ENCODE data around the gene ARMH3.

Gene ARMH3

DNA sequence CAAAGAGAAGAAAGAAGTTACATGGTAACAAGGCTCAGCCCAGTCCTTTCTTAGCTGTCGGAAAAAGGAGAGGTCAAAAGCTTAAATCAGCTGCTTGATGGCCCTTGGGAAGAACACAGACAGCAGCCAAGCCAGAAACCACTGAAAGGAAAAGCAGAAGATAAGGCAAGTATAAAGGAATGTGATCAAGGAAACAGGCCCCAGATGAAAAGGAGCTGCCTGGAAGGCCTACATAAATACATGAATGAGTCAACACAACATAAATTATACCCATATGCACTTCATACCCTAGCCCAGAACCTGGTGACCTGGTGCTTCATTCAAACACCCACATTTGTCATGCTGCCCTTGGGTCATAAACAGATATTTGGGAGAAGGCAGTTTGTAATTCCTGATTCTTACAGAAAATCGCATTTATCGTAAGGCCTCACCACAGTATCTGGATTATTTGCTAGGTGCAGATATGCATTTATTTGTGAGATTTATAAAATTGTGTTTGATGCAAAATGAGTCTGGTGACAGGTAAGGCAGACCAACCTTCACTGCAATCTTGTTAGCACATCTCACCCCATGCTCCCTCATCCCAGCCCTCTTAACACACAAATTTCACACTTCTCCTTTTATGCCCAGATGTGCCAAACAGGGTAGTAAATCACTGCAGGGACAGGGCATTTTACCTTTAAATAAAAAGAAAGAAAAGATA, 117.5 kb downstream of the ARMH3 start:
- peak in 1 of 2 experiments; percentile 4 for DNase-seq

DNA sequence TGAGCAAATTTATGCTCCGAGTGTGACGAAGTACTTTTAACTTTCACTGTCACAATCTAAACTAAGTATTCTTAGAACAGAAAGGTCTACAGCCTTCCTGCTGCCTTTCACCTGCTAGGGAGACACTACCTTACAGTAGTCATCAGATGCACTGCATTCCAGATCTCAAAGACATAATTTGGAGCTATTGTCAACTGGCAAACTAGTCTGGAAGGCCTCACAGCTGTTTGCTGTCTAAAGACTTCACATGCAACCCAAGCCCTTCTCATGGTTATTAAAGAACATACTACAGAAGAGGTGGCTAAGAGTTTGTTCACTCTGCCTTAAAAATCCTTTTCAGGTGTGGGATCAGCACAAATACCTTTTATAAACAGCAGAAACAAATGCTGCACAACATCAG, 120.5 kb downstream of the ARMH3 start:
- DNase-seq: no peak

DNA sequence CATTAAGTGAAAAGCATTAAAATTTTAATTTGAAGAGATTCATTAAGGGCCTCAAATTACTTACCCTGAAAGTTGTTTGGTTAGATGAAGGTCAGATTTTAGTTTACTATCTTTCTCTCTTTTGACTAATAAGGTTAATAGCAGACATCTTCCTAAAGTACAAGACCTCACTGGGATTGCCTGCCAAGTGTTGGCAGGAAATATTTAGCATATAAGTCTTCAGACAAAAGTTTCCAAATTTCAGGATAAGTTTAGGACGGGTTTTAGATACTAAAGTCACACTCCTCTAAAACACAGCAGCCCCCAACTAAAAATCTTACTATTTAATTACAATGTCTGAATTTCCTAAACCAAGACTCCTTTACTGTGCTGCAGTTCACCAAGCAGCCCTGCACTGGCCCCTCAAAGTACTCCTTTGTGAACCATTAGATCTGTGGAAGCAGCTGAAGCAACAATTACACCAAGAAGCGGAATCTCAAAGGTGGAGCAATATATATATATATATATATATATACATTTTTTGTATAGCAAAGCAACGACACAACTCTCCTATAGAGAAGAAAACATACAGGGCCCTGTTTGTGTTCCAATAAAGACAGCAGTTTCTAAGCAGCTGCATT, 121.2 kb downstream of the ARMH3 start:
- no peak for DNase-seq

DNA sequence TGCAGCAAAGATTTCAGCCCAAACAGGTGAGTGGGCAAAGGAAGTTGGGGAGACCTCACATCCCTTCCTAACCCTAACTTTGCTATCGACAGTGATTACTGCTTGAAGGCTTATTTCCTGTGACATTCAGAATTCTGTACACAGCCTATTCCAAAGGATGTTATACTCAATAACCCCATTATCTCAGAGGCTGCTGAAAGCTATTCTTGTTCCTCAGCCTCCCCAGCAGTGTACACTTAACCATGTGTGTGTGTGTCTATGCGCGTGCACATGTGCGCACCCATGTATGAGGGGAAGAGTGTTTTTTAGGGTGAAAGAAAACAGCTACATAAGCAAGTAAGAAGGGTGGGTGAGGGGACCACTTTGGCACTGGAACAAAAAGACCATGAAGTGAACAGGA, 122.0 kb downstream of the ARMH3 start:
- no peak for DNase-seq

DNA sequence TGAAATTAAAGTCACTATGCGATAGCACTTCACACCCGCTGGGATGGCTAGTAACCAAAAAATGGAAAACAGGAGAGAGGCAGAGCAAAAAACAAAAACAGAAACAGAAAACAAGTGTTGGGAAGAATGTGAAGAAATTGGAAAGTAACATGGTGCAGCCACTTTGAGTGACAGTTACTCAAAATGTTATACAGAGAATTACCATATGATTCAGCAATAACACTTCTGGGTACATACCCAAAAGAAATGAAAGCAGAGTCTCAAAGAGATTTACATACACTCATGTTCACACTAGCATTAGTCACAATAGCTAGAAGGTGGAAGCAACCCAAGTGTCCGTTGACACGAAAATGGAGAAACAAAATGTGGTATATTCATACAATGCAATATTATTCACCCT, 123.8 kb downstream of the ARMH3 start:
- DNase-seq: no peak

DNA sequence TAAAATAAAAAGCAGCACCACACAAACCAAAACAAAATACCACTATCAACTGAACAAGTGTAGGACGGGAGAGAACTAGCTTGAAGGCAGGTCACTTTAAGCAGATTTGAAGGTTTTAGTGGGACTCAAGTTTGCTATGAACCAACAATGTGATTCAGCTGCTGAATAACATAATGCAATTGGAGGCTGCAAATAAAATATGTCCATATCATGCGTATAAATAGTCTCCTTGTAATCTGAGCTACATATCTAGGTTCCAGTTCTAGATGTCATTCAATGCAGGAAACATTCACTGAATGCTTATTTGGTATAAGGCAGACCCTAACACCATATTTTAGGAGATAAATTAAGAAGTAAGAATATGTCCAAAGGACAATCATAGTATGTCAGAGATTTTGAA, 130.9 kb downstream of the ARMH3 start:
- no peak for DNase-seq

DNA sequence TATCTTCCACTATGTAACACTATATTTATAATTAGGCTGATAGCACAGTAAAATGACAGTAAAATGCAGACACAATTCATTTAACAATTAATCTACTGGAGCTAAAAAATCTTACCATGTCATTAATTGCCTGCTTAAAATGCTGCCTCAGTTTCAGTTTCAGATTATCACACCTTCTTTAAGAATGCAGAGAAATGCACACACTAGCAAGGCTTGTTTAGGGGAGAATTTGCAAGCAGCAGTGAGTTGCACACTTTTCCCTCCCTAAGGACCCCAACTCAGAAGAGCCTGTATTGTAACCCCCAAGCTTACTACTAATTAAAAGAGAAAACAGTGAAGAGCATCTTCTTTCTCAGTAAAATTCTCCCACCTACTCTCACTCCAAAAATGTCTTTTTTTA, 132.7 kb downstream of the ARMH3 start:
- no peak for DNase-seq

DNA sequence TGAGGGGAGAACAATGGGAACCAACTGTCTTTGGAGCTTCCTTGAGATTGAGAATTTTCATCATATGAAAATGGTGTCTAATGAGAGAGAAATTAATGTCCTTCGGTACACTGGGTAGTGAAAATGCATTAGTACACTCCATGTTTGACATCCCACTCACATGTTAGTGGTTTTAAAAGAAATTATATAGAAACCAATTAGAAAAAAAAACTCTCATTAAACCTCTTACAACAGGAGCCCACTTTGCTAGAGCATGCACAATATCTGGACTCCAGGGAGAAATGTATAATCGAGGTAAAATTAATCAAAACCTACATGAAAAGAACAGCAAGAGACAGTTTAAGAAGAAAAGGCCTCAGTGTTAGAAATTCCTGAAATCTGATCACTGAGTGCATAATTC, 133.1 kb downstream of the ARMH3 start:
- no peak for DNase-seq

DNA sequence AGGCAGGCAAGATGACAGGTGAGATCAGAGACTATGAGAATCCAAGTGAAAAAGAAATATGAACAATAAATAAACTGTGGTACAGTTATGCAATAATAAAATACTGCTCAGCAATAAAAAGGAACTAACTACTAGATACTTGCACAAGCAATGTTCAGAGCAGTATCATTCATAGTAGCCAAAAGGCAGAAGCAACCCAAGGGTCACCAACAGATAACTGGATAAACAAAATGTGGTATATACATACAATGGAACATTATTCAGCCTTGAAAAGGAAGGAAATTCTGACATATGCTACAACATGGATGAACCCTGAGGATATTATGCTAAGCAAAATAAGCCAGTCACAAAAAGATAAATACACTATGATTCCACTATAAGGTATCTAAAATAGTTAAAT, 135.4 kb downstream of the ARMH3 start:
- no peak for DNase-seq

DNA sequence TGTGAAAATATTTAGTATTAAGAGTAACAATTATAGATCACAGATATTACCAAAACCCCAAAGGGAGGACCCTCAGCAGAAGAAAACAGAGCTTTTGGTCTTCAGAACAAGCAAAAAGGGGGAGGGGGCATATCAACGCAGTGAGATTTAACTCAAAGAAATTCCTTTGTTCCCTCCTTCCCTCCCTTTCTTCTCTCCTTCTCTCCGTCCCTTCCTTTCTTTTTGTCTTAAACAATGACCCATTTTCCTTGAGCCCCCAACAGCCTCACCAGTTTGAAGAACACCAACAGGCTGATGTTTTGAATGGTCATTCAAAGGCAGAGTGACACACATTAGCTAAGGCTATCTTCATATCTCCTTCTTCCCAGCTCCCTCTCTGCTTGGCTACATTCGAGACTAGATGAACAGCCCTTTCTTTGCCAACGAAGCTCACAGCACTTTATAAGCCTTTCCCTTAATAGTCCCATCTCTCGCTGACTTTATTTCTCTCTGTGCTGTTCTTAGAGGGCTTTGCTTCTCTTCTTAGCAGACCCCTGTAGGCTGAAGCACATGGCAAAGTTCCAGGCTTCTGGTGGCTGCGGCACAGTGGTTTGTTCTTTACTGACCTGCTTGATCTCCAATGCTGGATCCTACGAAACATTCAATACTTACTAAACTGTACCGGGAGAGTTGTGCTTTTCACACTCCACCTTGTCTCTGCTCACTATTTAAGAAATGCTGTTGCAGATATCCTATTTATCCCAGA, 136.8 kb downstream of the ARMH3 start:
- DNase-seq: no peak

DNA sequence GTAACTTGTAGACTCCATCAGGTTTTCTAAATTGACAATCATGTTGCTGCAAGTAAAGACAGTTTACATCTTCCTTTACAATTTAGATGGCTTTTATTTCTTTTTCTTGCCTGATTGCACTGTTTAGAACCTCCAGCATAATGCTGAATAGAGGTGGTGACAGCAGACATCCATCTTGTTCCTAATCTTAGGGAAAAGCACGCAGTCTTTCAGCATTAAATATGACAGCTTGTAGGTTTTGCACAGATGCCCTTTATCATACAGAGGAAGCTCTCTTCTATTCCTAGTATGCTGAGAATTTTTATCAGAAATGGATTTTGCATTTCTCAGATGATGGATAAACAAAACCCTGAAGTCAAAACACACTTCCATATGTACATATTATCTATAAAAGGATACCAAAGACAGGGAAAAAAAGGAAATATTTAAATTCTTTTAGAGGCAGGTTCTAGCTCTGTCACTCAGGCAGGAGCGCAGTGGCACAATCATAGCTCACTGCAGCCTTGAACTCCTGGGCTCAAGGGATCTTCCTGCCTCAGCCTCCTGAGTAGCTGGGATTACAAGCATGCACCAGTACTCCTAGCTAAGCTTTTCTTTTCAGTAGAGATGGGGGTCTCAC, 143.3 kb downstream of the ARMH3 start:
- DNase-seq: no peak

DNA sequence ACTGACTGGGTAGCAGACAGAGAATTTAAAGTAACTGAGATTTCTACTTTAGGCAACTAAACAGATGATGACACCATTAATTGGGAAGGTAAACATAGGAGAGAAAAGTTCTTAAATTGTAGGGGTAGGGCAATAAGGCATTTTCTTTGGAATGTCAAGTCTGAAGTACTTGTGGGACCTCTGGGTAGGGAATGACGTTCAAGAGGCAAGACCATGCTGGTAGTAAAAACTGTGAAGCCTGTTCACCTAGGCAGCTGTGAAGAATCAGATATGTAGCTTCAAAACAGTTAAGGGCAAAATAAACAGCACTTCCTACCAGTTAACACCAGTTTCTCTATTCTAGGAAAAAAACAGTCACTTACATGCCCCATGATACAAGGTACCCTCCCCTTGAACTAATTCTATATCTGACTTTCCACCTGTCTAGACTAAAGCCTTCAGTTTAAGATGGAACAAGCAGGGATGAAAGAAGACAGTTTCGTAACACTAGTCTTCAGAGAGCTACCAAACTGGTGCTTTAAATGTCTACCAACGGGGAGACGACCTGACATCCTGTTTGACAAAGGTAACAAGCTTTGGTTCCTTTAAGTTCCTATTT, 149.3 kb downstream of the ARMH3 start:
- DNase-seq: no peak

DNA sequence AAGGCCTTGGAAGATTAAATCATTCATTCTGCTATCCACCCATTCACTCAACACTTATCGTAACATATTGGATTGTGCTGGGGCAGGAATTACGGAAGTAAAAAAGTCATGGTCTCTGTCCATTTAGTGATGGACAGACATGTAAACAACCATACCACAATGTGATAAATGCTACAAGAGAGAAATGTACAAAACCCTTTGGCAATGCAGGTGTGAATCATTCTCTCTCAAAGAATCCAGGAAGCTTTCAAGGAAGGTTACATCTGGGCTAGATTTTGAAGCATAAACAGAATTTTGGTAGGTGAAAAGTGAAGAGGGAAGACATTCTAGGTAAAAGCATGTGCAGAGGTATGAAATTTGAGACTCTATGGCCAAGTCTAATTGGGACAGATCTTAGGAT, 150.7 kb downstream of the ARMH3 start:
- no peak for DNase-seq

DNA sequence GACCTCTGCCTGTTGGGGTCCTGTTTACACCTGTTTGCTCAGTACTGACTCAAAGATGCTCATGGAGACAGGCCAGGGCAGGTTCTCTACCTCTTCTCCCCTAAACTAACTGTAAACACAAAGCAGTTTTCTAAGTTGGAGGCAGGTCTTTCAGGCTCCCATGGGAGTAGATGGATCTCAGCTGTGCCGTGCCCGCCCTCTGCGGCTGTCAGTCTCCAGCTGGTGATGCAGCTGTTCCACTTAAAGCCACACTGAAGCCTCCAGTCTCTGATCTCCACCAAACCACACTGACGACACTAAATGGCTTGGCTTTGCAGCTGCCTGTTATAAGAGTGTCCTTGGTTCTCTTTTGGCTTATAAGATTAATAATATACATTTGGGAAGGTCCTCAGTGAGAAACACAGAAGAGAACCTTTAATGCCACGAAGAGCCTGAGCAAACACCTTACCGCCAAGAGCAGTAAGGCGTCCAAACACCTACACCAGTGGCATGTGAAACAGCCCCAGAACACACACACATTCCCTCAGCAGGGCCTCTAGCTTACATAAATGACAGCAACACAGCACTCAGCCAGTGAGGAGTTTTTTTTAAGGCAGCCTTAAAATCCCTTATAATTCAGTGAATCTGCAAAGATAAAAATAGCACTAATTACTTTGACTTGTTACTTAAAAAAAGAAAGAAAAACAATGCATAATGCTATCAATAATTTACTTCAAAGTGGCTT, 152.0 kb downstream of the ARMH3 start:
- DNase-seq: no peak

DNA sequence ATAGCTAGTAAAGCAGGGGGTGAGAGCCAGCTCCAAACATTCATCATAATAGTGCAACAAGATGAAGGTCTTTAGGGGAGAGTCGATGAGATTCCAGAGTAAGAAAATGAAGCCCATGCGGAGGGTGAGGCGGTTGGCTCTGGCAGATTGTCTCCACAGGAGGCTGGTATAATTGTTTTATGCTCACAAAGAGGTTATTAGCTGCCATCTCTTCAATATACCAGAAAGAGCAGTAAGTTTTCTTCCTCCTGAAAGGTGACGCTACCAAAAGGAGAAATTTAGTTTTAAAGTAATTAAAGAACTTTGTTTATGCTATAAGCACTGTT, 153.2 kb downstream of the ARMH3 start:
- no peak for DNase-seq

DNA sequence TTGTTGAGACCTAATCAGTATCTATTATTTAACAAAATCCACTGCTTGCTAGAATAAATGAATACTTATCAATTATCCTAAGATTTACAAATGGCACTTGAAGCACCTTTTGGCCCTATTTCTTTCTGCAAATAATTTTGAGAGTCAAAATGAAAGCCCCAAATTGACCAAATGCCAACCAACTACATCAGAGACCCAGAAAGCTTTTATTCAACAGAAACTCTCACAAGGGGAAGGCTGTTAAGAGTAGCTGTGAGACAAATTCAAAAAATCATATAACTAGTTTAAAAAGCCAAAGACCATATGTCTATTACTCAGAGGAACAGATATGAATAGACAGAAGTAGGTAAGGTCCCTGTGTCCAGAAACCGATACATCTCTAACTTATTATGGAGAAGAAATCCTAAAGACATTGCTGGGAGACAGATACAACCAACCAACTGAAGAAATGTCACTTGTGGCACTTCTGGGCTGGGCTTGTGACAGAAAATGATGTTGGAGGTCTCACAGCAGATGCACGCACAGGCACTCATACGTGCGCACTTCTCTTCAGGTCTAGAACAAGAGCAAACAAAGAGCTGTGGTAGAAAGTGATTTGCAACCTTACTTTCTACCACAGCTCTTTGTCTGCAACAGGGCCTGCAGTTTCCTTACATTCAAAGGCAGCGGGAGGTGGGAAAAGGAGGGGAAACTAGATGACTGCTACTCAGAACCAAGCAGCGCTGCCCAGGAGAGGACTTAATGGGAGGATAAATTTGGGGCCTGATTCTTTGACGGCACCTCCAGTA, 153.7 kb downstream of the ARMH3 start:
- DNase-seq: no peak

DNA sequence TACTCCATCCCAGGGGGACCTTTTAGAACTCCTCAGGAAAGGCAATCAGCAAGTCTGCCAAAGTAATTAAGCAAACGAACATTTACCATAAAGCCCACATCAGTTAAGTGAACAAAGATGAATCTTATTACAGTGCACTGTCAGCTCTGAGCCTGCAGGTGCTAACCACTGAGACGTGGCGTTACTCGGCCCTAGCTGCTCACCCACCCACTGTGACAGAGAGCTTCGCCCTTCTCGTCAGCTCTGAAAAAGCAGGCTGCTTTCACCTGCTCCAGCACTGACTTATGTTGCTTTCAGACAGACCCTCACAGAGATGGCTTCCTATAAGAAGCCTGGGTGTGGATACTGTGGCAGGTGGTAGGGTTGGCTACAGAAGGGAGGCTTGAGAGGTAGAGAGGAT, 154.6 kb downstream of the ARMH3 start:
- no peak for DNase-seq

DNA sequence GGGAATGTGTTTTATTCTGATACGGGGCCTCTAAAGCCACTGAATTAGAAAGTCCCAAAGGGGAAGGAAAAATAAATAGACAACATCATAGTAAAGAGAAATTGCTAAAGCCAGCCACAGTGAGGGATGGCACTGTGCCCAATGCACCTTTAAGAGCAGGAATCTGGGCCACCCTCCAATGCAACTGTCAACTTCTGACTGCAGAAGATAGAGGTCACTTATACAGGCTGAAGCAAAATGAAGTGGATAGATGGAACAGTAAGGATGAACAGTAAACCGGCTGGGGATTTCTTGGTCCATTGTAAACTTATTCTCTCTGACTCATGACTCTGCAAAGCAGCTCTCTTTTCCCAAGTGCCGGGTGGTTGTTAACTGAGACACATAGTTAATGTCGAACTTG, 158.3 kb downstream of the ARMH3 start:
- DNase-seq: no peak

DNA sequence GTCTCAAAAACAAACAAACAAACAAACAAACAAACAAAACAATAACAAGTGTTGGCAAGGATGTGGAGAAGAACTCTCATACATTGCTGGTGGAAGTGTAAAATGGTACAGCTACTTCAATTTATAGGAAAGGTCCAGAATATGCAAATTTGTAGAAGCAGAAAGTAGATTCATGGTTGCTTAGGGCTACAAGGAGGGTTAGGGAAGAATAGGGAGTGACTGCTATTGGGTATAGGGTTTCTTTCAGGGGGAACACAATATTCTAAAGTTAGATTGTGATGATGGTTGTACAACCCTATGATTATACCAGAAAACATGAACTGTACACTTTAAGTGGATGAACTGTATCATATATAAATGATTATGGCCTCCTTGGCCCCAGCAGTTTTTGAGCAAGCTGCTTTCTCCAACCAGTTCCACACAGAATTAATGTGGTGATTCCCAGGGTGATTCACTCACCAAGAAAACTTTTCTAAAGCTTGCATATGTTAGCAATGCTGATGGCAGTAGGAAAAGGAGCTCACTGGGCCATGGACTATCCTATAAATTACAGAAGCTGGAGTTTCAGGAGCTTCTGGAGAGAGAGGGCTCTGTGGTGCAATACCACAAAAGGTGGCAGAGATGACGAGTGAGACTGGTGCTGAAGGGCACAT, 159.6 kb downstream of the ARMH3 start:
- DNase-seq: no peak

DNA sequence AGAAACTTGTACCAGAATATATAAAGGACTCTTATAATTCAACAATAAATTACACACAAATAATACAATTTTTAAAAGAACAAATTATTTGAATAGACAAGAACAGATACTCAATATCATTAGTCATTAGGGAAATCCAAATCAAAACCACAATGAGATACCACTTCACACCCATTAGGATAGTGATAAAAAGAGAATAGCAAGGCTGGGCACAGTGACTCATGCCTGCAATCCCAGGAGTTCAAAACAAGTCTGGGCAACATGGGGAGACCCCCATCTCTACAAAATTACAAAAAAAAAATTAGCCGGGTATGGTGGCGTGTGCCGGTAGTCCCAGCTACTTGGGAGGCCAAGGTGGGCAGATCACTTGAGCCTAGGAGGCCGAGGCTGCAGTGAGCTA, 160.2 kb downstream of the ARMH3 start:
- DNase-seq: no peak

DNA sequence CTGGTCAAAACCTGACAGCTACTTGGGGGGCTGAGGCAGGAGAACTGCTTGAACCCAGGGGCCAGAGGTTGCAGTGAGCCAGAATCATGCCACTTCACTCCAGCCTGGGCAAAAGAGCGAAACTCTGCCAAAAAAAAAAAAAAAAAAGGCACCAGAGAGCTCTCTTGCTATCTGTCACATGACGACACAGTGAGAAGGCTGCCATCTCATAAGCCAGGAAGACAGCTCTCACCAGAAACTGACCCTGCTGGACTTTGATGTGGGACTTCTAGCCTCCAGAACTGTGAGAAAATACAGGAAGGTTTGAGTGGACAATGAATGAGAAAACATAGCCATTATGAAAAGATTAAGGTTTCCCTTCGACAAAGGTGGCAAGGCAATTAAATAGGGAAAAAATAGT, 161.2 kb downstream of the ARMH3 start:
- DNase-seq: no peak

DNA sequence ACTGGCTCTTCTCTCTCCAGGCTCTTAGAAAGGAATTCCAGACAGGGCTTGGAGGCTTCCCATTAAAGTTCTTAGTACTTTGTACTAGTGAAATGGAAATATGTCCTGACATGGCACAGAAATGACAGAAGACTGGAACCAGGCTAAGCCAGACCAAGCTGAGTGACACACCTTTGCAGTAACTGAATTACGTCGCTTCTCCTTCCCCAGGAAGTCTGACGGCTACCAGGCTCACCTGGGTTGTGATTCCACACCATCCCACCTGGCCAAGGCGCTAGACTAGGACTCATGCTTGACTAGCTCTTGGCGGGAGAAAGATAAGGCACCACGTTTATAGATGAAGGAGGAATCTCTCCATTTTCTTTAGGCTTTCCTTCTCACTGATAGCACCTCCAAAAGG, 161.7 kb downstream of the ARMH3 start:
- DNase-seq: no peak

Measured in SW 1271 (cell line).